ENCODE results near the gene CHN2. TPM values are rescaled to one million over a fixed set of nuclear protein-coding genes. Genes with fewer than 3 reads are reported as not detected.

The CHN2 gene
- total RNA-seq, 1 experiment from 2014 or later, result 2.1 TPM

- H2AFZ ChIP-seq (ENCODE audit: low read depth, low read length, poor library complexity, severe bottlenecking), result no peak overlapping the region
- no peaks in the 10 kb centered on the region for H3K4me1 ChIP-seq (ENCODE audit: control insufficient read depth in 1 of 2, insufficient read depth in 2 of 2, low read length in 2 of 2)
- DNase-seq (ENCODE audit: low read depth, low spot score) (no peak), ATAC-seq (no peak)
- ChIA-PET CTCF (no interaction called here), RAD21 (ENCODE audit: low non-redundant PET in 1 of 2, low total read pairs in 2 of 2, uncharacterized antibody in 2 of 2, unreplicated experiment in 2 of 2) (no interaction called here), POLR2A (no interaction called here)
- H3K79me2 ChIP-seq (ENCODE audit: insufficient read depth, low read length), result no peaks in the 10 kb centered on the region
- no peak overlapping the region for H3K9ac ChIP-seq (ENCODE audit: low read length)
- H3K27me3 ChIP-seq (ENCODE audit: insufficient read depth, low read length), result 0 out of 2 replicates have a peak, but pooled peaks cover 4% of the 10 kb centered on the region
- H4K20me1 ChIP-seq (ENCODE audit: insufficient read depth), result no peaks in the 10 kb centered on the region
- H3K9me2 ChIP-seq (ENCODE audit: insufficient read depth), result no peaks in the 10 kb centered on the region
- TF ChIP-seq CEBPB (IDR thresholded peaks at IDR 0.05; ENCODE audit: low read depth), result no peak
- TF ChIP-seq ATF3 (IDR thresholded peaks at IDR 0.05), result no peak
- TF ChIP-seq TCF7L2 (IDR thresholded peaks at IDR 0.05; ENCODE audit: borderline replicate concordance, extremely low read depth, insufficient read depth, insufficient read length), result no peak
- no peak for TF ChIP-seq POLR2A (IDR thresholded peaks at IDR 0.05; ENCODE audit: borderline replicate concordance, extremely low read depth, insufficient read depth, insufficient read length)
- no peak for TF ChIP-seq ZNF274 (IDR thresholded peaks at IDR 0.05; ENCODE audit: low read depth, low read length)
- no peak for TF ChIP-seq CTCF (IDR thresholded peaks at IDR 0.05 in 2 of 3, conservative IDR thresholded peaks at IDR 0.05 in 1 of 3; ENCODE audit: borderline replicate concordance in 1 of 3, insufficient read depth in 1 of 3, low read depth in 2 of 3, low read length in 2 of 3)
- TF ChIP-seq YY1 (IDR thresholded peaks at IDR 0.05; ENCODE audit: extremely low read depth, insufficient replicate concordance, low read depth, low read length), result no peak
- no TSS peak for BruUV-seq (replicated peaks)
- no peak overlapping the region for H3K4me3 ChIP-seq (replicated peaks in 1 of 2; ENCODE audit: low read depth in 1 of 2, low read length in 2 of 2)
- intact Hi-C loops (cut with micrococcal nuclease), result no loop called here
- H3K9me3 ChIP-seq (ENCODE audit: control insufficient read depth in 1 of 2, insufficient read depth in 1 of 2, low read depth in 1 of 2, low read length in 2 of 2), result no peaks in the 10 kb centered on the region
- H3K4me2 ChIP-seq (ENCODE audit: low read length), result no peak overlapping the region
- H3K27ac ChIP-seq (ENCODE audit: low read depth, low read length), result no peak overlapping the region
- H3K36me3 ChIP-seq (ENCODE audit: control insufficient read depth in 1 of 2, insufficient read depth in 2 of 2, low read length in 2 of 2), result no peaks in the 10 kb centered on the region
Measured at GRCh38 chr7:29391262-29391661, 196.7 kb downstream of the CHN2 start.

GRCh38 chr7:29394321-29394720, 199.7 kb downstream of the CHN2 start:
- no peak overlapping the region for H3K4me2 ChIP-seq (ENCODE audit: low read length)
- H3K36me3 ChIP-seq (ENCODE audit: control insufficient read depth in 1 of 2, insufficient read depth in 2 of 2, low read length in 2 of 2), result no peaks in the 10 kb centered on the region
- BruUV-seq (replicated peaks), result no TSS peak
- H3K9me2 ChIP-seq (ENCODE audit: insufficient read depth), result no peaks in the 10 kb centered on the region
- intact Hi-C loops (cut with micrococcal nuclease), result no loop called here
- no peak overlapping the region for H3K9ac ChIP-seq (ENCODE audit: low read length)
- no peaks in the 10 kb centered on the region for H4K20me1 ChIP-seq (ENCODE audit: insufficient read depth)
- ChIA-PET CTCF (no interaction called here), RAD21 (ENCODE audit: low non-redundant PET in 1 of 2, low total read pairs in 2 of 2, uncharacterized antibody in 2 of 2, unreplicated experiment in 2 of 2) (no interaction called here), POLR2A (no interaction called here)
- no peak overlapping the region for H2AFZ ChIP-seq (ENCODE audit: low read depth, low read length, poor library complexity, severe bottlenecking)
- no peak for ATAC-seq
- no peak overlapping the region for H3K27ac ChIP-seq (ENCODE audit: low read depth, low read length)
- no peaks in the 10 kb centered on the region for H3K79me2 ChIP-seq (ENCODE audit: insufficient read depth, low read length)
- H3K27me3 ChIP-seq (ENCODE audit: insufficient read depth, low read length), result 0 out of 2 replicates have a peak, but pooled peaks cover 4% of the 10 kb centered on the region
- no peak for DNase-seq (ENCODE audit: low read depth, low spot score)
- H3K9me3 ChIP-seq (ENCODE audit: control insufficient read depth in 1 of 2, insufficient read depth in 1 of 2, low read depth in 1 of 2, low read length in 2 of 2), result no peaks in the 10 kb centered on the region
- no peaks in the 10 kb centered on the region for H3K4me1 ChIP-seq (ENCODE audit: control insufficient read depth in 1 of 2, insufficient read depth in 2 of 2, low read length in 2 of 2)
- no peak overlapping the region for H3K4me3 ChIP-seq (replicated peaks in 1 of 2; ENCODE audit: low read depth in 1 of 2, low read length in 2 of 2)
- TF ChIP-seq CTCF (IDR thresholded peaks at IDR 0.05 in 2 of 3, conservative IDR thresholded peaks at IDR 0.05 in 1 of 3; ENCODE audit: borderline replicate concordance in 1 of 3, insufficient read depth in 1 of 3, low read depth in 2 of 3, low read length in 2 of 3) (no peak), YY1 (IDR thresholded peaks at IDR 0.05; ENCODE audit: extremely low read depth, insufficient replicate concordance, low read depth, low read length) (no peak), ZFX (IDR thresholded peaks at IDR 0.05) (no peak), TCF7L2 (IDR thresholded peaks at IDR 0.05; ENCODE audit: borderline replicate concordance, extremely low read depth, insufficient read depth, insufficient read length) (no peak), SP1 (IDR thresholded peaks at IDR 0.05; ENCODE audit: low read depth) (no peak), ELF1 (IDR thresholded peaks at IDR 0.05; ENCODE audit: borderline replicate concordance, low read depth) (no peak), EGR1 (IDR thresholded peaks at IDR 0.05; ENCODE audit: low read depth) (no peak), ZNF274 (IDR thresholded peaks at IDR 0.05; ENCODE audit: low read depth, low read length) (no peak), JUND (IDR thresholded peaks at IDR 0.05) (no peak), POLR2AphosphoS5 (IDR thresholded peaks at IDR 0.05; ENCODE audit: low read depth, low read length) (no peak), EZH2phosphoT487 (IDR thresholded peaks at IDR 0.05; ENCODE audit: borderline replicate concordance) (no peak)

Data from HCT116 (cell line).